Activated naive CD4-positive, alpha-beta T cell treated with anti-CD3 and anti-CD28 coated beads for 36 hours (primary cell): ENCODE measurements around the gene STEAP3. TPM values are rescaled to one million over a fixed set of nuclear protein-coding genes. Genes with fewer than 3 reads are reported as not detected.

Source experiments
- CTCF ChIA-PET: fragments of 350-600 bp; sonication (Branson Sonifier 250); formaldehyde crosslinking; loops from one replicate; lab custom pipeline; 2021; ENCODE audit warnings: antibody characterized with exemption; lab: Charles Lee
- DNase-seq: peaks from one replicate; pipeline ENCODE4 v3.0.0-alpha.2; 2020
- H3K27ac Mint-ChIP-seq: one replicate; pipeline ENCODE4 v1.8.0; 2021; ENCODE audit warnings: mild to moderate bottlenecking, mixed read lengths
- H3K27me3 Mint-ChIP-seq: one replicate; pipeline ENCODE4 v1.8.0; 2021; ENCODE audit warnings: low read depth, mixed read lengths
- H3K36me3 Mint-ChIP-seq: one replicate; pipeline ENCODE4 v1.8.0; 2021; ENCODE audit warnings: low read depth, mixed read lengths
- H3K4me1 Mint-ChIP-seq: one replicate; pipeline ENCODE4 v1.8.0; 2021; ENCODE audit warnings: low read depth, mixed read lengths
- H3K4me3 Mint-ChIP-seq: one replicate; pipeline ENCODE4 v1.8.0; 2021; ENCODE audit warnings: mild to moderate bottlenecking, moderate library complexity, mixed read lengths
- H3K9me3 Mint-ChIP-seq: one replicate; pipeline ENCODE4 v1.8.0; 2021; ENCODE audit warnings: mixed read lengths
- intact Hi-C: fragments of 100-400 bp; cut with micrococcal nuclease; formaldehyde crosslinking; loops from one replicate; pipeline ENCODE4 v1.15.1; 2023
- total RNA-seq, 2 experiments: library from RNA; stranded (reverse); gene quantifications; one replicate each; pipeline ENCODE4 v1.2.3, GENCODE V29; 2021

STEAP3 gene
- total RNA-seq, 2 experiments from 2014 or later: 0.07 TPM

DNA sequence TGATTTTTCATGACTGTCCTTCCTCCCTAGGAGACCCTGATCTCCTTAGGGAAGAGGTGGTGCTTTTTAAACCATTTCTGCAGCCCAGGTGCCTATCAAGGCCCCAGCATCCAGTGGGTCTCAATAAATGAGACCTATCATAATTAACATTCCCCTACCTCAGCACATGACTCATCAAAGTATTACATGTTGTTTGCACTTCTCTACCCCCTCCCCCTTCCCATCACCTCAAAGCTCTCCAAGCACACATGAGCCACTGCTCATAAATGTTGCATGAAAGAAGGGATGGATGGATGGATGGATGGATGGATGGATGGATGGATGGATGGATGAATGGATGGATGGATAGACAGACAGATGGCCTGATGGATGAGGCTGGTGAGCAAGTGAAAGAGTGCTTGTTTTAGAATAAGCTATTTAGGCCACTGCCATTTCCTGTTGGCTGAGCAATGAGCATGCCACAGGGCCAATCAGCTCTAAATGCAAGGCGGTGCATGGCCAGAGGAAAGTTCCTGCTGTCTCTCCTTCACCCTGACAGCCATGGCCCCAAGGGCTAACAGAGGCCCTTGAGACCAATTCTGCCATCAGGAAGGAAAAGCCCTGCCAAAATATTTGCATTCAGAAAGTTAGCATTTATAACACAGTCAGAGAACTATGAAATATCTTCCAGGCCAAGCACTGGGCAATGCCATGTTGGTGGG, 20.9 kb upstream of the STEAP3 start:
- DNase-seq: no peak
- Mint-ChIP-seq H3K9me3 (no peaks in the 10 kb centered on the region), H3K27me3 (peaks cover 6% of the 10 kb centered on the region), H3K4me1 (no peaks in the 10 kb centered on the region), H3K36me3 (no peaks in the 10 kb centered on the region), H3K27ac (no peak overlapping the region), H3K4me3 (no peak overlapping the region)
- intact Hi-C loops: no loop called here
- CTCF ChIA-PET: no interaction called here

DNA sequence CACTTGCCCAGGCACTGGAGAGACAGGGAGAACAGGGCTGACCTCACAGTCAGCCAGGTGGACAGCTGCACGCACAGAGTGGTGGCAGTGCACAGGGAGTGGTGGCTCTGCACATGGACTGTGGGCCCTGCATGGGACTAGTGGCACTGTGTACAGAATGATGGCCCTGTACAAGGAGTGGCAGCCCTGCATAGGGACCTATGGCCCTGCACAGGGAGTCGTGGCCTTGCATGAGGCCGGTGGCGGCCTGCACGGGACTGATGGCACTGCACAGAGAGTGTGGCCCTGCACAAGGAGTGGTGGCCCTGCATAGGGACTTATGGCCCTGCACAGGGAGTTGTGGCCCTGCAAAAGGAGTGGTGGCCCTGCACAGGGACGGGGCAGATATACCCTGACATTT, 19.1 kb upstream of the STEAP3 start:
- CTCF ChIA-PET: no interaction called here
- Mint-ChIP-seq H3K4me1 (no peaks in the 10 kb centered on the region), H3K9me3 (no peaks in the 10 kb centered on the region), H3K27me3 (peaks cover 2% of the 10 kb centered on the region), H3K27ac (no peak overlapping the region), H3K36me3 (no peaks in the 10 kb centered on the region), H3K4me3 (no peak overlapping the region)
- no peak for DNase-seq
- intact Hi-C loops: no loop called here

DNA sequence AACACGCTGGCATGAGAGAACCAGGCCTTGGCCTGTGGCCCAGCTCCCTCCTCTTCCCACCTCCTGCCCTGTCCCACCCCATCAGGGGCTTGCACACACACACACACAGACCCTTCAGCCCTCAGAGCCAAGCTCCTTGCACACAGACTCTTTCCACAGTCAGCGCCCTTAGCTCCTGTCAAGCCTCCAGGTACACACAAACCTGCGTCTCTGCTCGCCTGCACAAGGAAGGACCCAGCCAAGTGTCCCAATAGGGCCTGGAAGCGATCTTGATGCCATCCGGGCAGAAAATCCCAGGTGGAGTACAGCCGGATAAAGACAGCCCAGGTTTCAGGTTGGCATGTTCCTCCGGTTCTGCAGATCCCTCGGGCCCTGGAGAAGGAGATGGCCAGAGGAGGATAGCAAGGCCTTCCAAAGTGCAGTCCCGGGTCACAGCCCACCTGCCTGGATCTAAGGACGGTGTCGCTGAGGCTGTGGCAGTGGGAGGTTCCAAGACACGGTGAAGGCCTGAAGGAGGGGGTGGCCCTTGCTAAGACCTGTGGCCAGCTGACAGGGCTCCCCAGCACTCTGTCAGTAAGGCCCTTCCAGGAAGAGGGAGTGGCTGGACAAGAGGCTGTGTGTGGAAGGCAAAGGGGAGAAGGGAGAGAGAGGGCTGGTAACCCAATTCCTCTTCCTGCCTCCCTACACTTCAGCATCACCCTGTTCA, 18.5 kb upstream of the STEAP3 start:
- Mint-ChIP-seq H3K36me3 (no peaks in the 10 kb centered on the region), H3K27me3 (peaks cover 2% of the 10 kb centered on the region), H3K9me3 (no peaks in the 10 kb centered on the region), H3K4me1 (no peaks in the 10 kb centered on the region), H3K4me3 (no peak overlapping the region), H3K27ac (no peak overlapping the region)
- CTCF ChIA-PET: no interaction called here
- no peak for DNase-seq
- intact Hi-C loops: no loop called here

DNA sequence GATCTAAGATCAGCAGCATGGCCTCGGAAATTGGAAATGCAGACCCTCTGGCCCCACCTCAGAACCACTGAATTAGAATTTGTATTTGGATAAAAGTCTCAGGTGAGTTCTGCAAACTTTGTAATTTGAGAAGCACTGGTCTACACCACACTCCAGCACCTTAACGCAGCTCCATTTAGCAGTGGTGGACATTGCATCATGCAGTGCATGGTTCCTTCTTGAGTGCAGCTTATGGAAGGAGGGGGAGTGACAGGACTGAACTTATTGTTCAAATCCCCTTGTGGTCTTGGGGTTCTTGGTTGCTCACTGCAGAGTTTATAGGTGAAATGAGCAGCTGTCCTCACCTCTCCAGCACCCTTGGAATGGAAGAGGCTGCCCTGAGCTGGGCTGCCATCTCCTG, 17.4 kb upstream of the STEAP3 start:
- Mint-ChIP-seq H3K9me3 (no peaks in the 10 kb centered on the region), H3K27me3 (no peaks in the 10 kb centered on the region), H3K36me3 (no peaks in the 10 kb centered on the region), H3K4me1 (no peaks in the 10 kb centered on the region), H3K27ac (no peak overlapping the region), H3K4me3 (no peak overlapping the region)
- no peak for DNase-seq
- intact Hi-C loops: no loop called here
- CTCF ChIA-PET: no interaction called here

DNA sequence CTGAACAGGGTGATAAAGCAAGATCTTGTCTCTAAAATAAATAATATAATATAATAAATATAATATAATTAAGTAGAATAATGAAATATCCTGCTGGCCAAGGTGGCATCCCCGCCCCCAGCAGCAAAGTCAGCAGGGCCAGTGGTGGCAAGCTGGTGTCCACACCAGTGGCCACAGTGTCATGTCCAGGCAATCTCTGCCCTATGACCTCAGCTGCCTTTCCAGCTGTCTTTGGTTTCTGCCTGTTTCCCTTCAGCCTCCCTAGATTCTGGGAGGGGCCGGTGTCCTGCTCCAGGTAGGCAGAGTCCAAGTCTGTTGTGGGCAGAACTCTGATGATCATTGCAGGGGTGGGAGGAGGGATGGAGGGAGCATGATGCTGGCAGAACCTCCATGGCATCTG, 16.2 kb upstream of the STEAP3 start:
- Mint-ChIP-seq H3K36me3 (no peaks in the 10 kb centered on the region), H3K27me3 (peaks cover 4% of the 10 kb centered on the region), H3K27ac (no peak overlapping the region), H3K4me3 (no peak overlapping the region), H3K4me1 (no peaks in the 10 kb centered on the region), H3K9me3 (no peaks in the 10 kb centered on the region)
- intact Hi-C loops: no loop called here
- no peak for DNase-seq
- CTCF ChIA-PET: no interaction called here

DNA sequence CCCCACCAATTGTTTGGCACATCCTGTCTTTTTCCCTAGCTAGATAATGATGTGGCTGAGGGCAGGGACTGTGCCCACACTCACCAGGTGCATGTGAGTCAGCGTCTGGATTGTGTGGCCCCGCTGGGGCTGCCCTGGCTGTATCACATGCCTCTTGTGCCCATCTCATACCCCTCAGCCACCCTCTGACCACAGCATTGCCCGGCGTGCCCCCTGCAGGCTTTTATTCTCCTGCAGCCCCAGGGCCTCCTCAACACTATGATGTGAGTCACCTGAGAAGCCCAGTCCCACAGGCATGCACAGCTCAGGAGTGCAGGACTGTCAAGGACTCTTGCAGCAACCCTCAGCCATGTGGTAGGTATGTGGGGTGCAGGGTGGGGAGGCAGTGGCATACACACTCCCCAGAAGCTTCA, 14.8 kb upstream of the STEAP3 start:
- intact Hi-C loops: no loop called here
- DNase-seq: no peak
- Mint-ChIP-seq H3K4me1 (no peaks in the 10 kb centered on the region), H3K27ac (no peak overlapping the region), H3K36me3 (no peaks in the 10 kb centered on the region), H3K27me3 (peaks cover 4% of the 10 kb centered on the region), H3K4me3 (no peak overlapping the region), H3K9me3 (no peaks in the 10 kb centered on the region)
- CTCF ChIA-PET: no interaction called here

DNA sequence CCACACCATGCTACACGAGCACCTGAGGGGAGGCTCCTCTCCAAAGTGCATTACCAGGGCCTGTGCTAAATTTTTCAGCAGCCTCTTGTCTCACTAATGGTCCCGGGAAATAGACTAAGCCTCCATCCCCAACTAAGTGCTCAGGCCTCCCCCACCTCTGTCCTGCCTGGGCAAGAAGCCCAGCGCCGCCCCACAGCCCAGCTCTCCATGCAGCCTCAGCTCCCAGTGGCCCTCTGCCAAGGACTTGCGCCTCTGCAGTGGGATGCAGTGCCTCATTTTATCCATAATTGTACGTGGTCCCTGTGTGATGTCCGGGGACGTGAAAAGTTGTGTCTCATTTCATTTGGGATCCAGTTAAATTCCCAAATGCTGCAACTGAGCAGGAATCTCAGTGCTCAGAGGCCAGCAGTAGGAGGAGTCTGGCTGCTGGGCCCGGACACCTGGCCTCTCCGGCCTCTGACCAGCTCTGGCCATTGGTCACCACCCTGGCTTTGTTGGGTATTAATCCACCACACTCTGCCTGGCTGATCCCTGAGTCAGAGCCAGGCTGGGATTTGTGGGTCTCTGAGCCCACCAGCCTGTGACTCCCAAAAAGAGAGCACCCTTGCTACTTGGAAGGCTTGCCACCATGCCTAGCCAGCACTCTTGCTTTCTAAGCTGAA, 11.4 kb upstream of the STEAP3 start:
- CTCF ChIA-PET: no interaction called here

DNA sequence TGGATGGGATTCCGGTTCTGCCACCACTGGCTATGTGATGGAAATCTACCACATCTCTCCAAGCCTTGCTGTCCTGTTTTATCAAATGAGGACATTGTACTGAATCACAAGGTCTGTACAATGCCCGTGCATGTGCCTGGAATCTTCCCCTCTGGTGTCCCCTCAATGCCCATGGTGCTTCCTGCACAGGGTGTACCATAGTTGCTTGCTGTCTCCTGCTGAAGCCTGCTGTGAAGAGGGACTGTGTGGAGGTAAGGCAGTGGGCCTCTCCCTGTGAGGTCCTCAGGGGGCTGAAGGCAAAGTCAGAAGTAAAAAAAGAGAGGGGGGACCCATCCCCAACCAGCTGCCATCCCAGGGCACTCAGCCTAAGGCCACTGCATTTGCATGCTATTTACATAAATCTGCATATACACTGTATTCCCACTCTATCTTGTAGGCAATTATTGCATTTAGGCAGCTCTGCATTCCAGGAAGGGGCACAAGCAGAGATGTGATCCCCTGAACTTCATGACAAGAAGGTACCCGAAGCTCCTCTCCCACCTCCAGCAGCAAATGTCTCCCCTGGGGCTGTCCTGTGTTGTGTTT, 9.1 kb upstream of the STEAP3 start:
- no peak for DNase-seq
- Mint-ChIP-seq H3K4me1 (no peaks in the 10 kb centered on the region), H3K27ac (no peak overlapping the region), H3K9me3 (no peaks in the 10 kb centered on the region), H3K27me3 (peaks cover 6% of the 10 kb centered on the region), H3K4me3 (no peak overlapping the region), H3K36me3 (no peaks in the 10 kb centered on the region)
- intact Hi-C loops: no loop called here
- CTCF ChIA-PET: no interaction called here

More for the DNA sequence above, 11.4 kb upstream of the STEAP3 start:
- Mint-ChIP-seq H3K36me3 (no peaks in the 10 kb centered on the region), H3K4me3 (no peak overlapping the region), H3K4me1 (no peaks in the 10 kb centered on the region), H3K9me3 (no peaks in the 10 kb centered on the region), H3K27me3 (peaks cover 4% of the 10 kb centered on the region), H3K27ac (no peak overlapping the region)
- no peak for DNase-seq
- intact Hi-C loops: no loop called here

DNA sequence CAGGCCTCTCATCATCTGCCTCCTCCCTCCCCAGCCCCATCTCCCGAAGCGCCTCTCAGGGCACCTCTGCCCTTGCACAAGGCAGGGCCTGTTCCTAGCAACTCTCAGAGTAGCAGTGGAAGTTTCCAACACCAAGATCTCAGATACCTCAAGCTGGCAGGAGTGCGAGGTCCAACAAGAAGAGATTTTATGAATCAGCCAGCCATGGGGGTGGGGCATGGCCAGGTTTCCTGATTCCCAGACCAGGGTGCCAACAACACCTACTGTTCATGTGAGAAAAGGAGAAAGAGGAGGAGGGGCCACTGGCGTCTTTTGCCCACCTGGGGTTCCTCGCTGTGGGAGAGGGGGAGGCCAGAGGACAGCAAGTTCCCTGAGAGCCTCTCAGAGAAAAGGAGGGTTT, 6.6 kb upstream of the STEAP3 start:
- H3K4me3 Mint-ChIP-seq: no peak overlapping the region
- no peaks in the 10 kb centered on the region for H3K36me3 Mint-ChIP-seq
- H3K27me3 Mint-ChIP-seq: peaks cover 22% of the 10 kb centered on the region
- CTCF ChIA-PET: no interaction called here
- intact Hi-C loops: no loop called here
- no peaks in the 10 kb centered on the region for H3K4me1 Mint-ChIP-seq
- H3K27ac Mint-ChIP-seq: no peak overlapping the region
- DNase-seq: no peak
- H3K9me3 Mint-ChIP-seq: no peaks in the 10 kb centered on the region

DNA sequence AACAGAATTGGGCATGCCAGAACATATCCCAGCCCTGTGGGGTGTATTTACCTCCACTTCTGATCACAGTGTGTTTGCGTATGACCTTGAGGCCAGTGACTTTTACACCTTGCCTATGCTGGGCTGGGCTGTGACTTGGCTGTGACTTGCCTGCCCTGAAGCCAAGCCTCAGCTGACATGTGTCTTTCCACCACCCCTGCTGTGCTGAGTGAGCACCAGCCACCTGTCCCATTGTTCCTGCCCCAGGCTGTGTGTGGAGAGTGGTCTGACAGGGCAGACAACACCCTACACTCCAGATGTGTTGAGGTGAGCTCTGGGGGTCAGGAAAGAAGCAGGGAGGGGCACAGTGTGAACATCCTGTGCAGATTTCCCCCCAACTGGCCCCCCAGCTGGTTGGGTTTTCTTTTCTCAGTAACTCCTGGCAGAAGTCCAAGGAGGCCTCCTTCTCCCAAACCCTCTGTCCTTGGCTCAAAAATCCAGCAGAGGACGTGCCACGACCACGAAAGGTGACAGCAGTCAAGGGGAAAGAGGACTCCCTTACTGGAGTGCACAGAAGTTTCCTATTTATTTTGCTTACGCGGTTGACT, 5.1 kb upstream of the STEAP3 start:
- Mint-ChIP-seq H3K4me3 (no peak overlapping the region), H3K4me1 (no peaks in the 10 kb centered on the region), H3K27me3 (peaks cover 30% of the 10 kb centered on the region), H3K27ac (no peak overlapping the region), H3K9me3 (no peaks in the 10 kb centered on the region), H3K36me3 (no peaks in the 10 kb centered on the region)
- CTCF ChIA-PET: no interaction called here
- DNase-seq: no peak
- intact Hi-C loops: no loop called here

DNA sequence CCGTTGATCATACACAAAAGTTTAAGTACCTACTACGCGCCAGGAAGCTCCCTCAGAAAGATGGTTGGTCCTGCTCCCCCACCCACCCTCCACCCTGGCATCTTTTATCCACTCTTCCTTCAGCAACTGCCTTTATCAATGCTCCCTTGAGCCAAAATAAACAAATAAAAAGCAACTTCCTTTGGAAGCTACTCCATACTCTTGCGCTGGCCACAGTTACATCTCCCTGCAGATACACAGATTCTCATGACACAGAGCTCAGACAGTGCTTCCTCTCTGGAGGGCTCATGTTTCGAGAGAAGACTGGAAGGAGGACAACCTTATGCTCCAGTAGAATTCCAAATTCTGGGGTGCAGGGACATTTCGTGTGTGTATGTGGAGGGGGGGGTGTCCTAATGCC, 3.8 kb upstream of the STEAP3 start:
- DNase-seq: no peak
- no peaks in the 10 kb centered on the region for H3K9me3 Mint-ChIP-seq
- H3K36me3 Mint-ChIP-seq: no peaks in the 10 kb centered on the region
- H3K27me3 Mint-ChIP-seq: peaks cover 33% of the 10 kb centered on the region
- intact Hi-C loops: no loop called here
- no peak overlapping the region for H3K4me3 Mint-ChIP-seq
- no peak overlapping the region for H3K27ac Mint-ChIP-seq
- no peaks in the 10 kb centered on the region for H3K4me1 Mint-ChIP-seq
- CTCF ChIA-PET: no interaction called here

DNA sequence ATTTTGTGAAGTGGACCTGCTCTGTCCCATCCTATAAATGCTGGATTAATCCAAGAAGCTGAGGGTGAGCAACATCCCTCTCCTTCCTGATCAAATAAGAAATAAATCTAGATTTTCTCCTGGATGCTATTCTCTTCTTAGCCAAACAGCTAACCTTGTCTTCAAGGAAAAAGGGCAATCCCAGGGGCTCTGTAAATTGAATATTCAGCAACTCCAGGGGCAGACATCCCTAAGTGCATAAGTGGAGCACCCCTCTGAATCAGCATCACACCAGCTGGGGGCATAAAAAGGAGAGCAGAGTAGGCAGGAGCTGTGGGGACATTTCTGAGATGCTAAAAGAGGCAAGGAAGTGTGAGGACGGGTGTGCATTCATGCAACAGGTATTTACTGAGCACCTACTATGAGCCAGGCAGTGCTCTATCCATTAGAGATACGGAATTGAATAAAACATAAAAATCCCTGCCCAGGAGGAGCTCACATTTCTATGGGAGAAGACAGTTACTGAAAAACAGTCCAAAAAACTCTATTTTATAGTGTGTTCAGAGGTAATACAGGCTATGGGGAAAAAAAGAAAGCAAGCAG, 2.8 kb upstream of the STEAP3 start:
- intact Hi-C loops: no loop called here
- CTCF ChIA-PET: interaction anchor here (1.0 kb wide), 1 partner anchor 38 kb away, joined by 3 read pairs; no protein-coding TSS in a partner anchor
- no peak for DNase-seq
- peaks cover 37% of the 10 kb centered on the region for H3K27me3 Mint-ChIP-seq
- H3K4me1 Mint-ChIP-seq: no peaks in the 10 kb centered on the region
- no peak overlapping the region for H3K4me3 Mint-ChIP-seq
- H3K36me3 Mint-ChIP-seq: no peaks in the 10 kb centered on the region
- H3K9me3 Mint-ChIP-seq: no peaks in the 10 kb centered on the region
- H3K27ac Mint-ChIP-seq: no peak overlapping the region
